HG03354 (cell line): Measurements from ENCODE around the gene WSCD2.

ENCODE experiments used
- ATAC-seq: cut with Tn5 transposase; IDR thresholded peaks from one replicate; pipeline ENCODE4 v1.9.1; 2021; ENCODE audit warnings: mild to moderate bottlenecking; ENCODE audit not compliant: unreplicated experiment, poor library complexity, severe bottlenecking

WSCD2 gene

DNA sequence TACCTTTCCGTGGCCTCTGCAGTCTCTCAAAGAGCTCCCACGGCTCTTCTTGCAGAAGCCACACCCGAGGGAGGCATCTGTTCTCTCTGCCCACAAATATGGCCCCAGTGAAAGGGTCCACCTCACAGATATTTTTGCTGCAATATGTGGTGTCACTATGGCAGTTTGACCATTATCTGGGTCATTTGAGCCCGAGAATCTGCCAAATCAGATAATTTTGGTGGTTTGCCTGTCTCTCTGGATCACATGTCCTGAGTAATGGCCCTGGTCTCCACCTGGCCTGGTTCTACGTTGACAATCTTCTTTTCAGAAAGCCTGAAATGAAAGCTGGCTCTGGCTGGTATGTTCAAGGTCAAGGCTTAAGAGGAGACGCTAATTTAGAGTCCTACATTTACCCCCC, 5.7 kb upstream of the WSCD2 start:
- ATAC-seq = no peak

DNA sequence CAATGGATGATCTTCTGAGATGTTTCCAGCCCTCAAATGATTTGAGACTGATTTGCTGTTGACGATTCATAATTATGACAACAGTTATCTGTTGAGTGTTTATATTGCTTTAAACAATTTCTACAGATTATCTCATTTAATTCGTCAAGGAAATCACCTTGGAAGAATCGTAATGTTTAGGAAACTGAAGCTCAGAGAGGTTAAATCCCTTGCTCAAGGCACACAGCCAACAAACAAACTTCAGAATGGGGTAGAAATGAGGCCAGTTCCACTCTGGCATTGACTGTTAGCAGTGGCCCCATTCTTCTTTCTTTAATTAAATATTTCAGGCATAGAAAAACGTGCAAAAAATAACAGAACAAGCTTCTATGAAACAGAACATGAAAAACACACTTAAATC, 4.0 kb upstream of the WSCD2 start:
- ATAC-seq = no peak

DNA sequence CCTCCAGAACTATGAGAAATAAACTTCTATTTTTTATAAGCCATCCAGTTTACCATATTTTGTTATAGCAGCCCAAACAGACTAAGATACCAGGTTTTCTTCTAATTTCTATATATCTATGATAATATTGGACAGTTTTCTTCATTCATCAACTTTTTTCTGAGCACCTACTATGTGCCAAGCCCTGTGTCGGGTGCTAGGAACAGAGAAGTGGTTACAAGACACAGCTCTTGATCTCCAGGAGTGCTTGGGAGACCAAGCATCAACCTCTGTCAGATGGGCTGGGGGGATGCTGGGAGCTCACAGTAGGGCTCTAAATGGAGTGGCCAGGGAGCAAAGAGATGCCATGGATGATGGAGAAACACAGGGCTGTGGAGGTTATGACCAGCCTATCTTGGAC, 2.9 kb upstream of the WSCD2 start:
- no peak for ATAC-seq

DNA sequence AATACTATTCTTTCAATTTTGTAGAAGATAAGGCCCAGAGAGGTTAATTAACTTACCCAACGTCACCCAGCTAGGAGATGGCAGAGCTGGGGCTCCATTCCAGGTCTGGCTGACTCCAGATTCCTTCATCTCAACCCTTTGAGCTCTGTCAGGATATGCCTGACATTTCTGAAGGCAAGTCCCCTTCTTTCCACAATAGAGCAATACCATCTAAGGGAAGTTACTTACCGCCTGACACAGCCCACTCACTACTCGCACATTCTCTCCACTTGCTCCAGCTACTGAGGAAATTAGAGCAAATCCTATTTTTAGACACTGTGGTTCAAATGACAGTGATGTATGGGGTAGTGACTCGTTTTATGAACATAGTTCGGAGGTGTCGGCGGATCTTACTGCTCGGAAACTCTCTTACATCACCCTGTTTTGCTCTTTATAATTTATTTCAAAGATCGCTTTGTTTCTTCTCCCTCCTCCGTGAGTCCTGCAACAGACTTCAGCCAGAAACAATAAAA, 2.0 kb upstream of the WSCD2 start:
- ATAC-seq = no peak

DNA sequence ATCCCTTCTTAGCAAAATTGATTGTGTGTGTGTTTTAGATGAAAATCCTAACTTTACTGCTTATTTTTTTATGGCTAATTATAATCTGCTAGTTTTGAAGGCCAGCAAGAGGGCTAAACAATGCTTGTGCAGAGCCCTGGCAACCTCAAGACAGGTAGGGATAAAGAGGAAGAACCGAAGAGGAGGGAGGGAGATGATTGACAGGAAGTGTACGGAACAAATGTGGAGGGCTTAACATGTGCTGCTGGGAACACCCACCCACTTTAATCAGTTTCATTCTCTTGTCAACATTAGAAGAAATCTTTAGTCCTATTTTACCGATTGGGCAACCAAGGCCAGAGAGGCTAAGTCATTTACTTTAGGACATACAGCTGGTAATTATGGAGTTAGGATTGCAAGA, 1.4 kb upstream of the WSCD2 start:
- ATAC-seq = no peak

DNA sequence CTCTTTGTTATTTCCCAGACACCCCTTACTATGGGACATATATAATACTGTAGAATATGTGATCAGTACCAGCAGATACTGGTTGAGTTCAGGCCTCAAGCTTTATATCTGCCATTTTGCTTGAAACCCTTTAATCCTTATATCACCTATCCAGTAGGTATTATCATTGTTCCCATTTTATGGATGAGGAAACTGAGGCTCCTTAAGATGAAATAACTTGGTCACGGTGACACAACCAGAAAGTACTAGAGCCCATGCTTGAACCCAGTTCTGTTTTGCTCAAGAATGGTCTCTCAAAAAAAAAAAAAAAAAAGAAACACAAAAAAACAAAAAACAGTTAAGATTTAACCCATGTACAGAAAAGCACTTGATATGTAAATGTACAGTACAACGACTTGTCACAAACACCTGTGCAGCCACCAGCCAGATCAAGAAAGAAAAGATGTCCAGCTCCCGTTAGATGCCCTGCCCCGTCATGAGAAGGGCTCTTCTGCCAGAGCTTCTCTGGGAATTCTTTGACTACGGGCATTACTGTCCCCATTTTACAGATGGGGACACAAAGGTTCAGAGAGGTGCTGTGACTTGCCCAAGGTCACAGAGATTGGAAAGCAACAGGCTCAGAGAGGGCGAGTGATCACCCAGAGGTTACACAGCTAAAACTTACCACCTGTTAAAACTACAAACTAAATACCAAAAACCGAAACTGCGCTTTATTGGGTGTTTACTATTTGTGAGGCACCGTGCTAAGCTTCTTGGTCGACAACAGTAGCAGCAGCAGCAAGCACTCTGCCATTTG, 669 bp upstream of the WSCD2 start:
- ATAC-seq = no peak

DNA sequence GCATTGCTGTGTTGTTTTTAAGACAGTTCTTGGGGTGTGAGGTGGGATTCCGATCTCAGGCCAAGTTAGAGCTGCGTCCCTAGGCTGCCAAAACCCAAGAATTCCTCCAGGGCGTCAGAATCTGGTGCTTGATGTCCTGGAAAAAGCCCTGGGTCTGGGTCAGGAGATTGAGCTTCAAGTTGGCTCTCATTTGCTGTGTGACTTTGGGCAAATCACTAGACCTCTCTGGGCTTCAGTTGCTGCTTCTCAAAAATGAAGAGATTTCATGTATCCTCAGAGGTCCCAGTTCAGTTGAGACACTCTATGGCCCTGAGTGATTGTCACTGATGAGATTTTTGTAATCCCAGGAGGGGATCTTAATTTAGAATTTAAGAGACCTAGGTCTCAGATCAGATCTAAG, 1.9 kb downstream of the WSCD2 start:
- no peak for ATAC-seq

DNA sequence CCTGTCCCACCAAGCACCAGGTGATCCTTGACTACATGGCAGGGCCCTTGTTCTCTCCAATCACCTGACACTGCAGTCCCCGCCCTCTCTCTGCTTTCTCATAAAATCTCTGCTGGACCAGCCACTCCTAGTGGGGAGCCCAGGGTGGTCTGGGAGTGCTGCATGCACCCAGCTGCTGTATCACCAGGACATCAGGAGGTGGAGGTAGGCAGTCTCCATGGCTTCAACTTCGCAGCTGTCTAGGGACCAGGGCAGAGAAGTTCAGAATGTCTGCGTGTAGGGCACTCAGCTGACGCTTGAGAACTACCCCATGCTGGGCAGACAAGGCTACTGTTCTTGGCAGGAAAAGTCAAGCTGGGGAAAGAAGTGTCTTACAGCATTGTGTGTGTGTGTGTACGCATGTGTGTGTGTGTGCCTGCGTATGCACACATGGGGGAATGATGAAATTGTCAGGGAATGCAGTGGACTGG, 2.6 kb downstream of the WSCD2 start:
- ATAC-seq = no peak

DNA sequence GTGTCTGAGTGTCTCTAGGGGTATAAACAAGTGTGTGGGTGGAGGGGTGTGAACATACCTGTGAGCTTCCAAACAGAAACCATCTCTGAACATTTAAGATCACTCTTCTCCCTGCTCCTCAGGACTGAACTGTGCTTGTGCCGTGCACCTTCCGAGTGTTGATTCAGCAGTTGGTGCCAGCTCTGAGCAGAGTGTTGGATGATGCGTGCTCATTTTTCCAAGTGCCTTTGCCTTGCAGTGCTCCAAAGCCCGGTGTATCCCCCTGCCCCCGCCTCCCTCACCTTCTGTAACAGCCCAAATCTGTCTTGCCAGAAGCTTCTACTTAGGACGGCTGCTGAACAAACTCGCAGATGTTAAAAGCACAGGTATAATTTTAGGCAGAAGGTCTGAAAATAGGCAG, 4.4 kb downstream of the WSCD2 start:
- no peak for ATAC-seq

DNA sequence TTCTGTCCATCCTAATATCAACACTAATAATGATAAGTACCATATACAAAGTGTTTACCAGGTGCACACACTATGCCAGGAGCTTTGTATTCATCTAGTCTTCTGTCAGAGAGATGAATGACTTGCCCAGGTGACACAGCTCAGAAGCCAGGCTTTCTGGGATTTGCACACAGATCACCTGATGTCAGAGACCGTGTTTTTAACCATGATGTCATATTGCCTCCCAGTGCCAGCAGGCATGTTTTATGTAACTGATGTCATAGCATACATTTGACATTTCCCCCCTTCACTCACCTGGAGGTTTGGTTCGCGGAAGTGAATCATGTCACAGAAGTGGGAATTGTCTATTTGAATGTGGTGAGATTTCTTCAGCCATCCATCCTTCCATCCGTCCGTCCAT, 5.7 kb downstream of the WSCD2 start:
- ATAC-seq = no peak

DNA sequence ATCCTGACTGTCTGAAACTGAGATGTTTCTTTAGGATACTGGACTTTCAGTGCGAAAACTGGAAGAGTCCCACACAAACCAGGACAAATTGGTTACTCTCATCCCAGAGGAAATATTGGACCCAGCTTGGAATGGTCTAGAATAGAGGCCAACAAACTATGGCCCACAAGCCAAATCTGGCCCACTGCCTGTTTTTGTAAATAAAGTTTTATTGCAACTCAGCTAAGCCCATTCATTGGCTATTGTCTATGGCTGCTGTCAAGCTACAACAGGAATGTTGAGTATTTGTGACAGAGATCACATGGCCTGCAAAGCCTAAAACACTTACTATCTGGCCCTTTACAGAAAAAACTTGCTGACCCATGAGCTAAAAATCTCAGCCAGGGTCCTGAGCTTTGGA, 6.5 kb downstream of the WSCD2 start:
- no peak for ATAC-seq

DNA sequence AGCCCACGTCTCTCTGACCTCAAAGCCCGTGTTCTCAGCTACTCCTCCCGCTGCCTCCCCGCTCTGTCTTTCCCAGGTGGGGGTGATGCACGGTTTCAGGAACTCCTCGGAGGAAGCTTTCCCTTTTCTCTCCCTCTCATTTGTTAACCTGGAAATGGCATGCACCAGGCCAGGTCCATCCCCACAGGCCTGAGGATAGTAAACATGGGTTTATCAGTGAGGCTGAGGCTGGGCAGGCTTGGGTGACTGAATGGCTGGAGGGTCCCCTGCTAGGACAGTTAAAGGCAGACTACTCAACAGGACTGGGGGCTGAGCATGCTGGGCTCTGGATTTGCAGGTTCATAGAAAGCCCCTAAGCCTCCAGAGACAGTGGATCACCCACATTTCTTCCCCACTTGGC, 7.6 kb downstream of the WSCD2 start:
- no peak for ATAC-seq

DNA sequence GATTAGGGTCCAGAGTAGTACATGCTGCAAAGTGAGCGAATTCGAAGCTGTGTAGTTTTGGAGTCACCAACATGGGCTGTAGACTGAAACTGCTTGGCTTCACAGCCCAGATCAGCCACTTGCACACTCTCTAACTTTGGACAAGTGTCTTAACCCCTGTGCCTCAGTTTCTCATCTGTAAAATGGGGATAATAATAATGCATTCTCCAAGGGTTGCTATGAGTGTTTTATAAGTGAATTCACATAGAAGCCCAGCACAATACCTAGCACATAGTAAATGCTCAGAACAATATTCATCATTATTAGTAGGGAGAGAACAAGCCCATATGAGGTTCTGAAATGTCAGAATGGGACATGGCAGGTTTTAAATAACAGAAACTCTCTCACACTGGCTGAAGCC, 10.4 kb downstream of the WSCD2 start:
- no peak for ATAC-seq

DNA sequence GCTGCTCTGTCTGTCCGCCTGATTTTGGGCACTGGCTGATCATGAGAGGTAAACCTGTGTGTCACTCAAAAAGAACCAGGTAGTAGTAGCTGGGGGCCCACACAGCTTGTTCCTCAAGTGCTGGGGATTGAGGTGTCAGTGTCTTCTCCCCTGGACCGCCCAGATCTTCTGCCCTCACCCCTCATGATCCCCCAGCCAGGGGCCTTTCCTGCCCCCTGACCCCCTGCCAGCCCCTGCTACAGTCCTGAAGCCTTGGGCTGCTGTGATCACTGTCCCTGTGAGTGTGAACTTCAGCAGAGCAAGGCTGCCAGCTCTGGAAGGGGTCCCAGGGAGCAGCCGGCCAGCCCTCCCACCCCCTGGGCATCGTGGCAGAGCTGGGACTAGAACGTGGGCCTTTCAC, 11.4 kb downstream of the WSCD2 start:
- no peak for ATAC-seq

DNA sequence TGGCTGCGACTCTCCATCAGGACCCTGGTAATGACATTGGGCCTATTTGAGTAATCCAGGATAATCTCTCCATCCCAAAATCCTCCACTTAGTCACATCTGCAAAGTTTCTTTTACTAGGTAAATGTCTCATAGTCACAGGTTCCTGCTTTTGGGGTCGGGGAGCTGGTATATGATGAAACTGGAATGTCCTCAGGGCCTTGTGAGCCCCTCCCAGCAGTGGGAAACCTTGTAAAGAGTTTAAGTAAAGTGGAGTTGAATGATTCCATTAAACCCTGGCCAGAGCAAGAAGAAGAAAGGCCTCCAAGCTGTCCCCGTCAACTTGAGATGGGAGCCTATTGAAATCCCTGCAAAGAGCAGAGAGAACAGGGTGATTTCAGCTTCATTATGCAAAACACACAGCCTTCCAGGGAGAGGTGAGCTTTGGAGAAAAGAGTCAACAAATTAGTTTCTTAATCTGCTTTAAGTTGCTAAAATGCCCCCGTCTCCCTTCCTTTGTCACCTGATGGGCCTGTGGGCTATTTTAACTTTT, 12.6 kb downstream of the WSCD2 start:
- no peak for ATAC-seq

DNA sequence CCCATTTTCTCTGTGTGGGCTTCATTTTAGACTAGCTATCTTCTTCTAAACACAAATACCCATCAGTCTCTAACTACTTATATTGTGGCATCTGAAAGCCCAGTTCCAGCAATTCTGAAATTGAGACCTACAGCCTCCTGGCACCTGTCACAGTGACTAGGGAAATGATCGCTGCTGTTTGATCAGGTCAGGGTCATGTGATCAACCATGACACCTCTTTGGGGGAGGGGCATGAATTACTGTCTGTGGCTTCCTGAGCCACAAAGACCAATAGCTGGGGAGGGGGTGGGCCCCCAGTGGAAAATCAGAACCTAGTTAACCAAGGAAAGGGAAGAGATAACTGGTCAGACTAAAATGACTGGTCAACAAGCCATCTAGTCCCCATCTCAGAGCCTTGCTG, 14.1 kb downstream of the WSCD2 start:
- ATAC-seq = no peak

DNA sequence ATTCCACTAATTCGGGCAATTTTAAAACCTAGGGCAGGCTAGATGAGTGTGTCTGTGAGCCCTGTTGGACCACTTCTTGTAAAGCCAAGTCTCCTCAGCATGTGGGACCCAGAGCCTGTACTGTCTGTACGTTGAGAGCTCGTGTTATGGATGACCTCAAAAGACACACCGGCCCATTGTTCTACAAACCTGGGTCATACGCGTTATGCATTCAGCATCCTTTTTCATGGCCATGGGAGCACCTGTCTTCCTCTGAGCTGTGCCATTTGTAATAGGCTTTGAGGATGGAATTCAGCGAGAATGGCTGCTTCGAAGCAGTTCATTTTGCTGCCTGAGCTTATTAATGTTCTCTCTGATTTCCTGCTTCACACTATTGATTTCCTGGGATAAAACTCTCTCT, 15.0 kb downstream of the WSCD2 start:
- ATAC-seq = no peak

DNA sequence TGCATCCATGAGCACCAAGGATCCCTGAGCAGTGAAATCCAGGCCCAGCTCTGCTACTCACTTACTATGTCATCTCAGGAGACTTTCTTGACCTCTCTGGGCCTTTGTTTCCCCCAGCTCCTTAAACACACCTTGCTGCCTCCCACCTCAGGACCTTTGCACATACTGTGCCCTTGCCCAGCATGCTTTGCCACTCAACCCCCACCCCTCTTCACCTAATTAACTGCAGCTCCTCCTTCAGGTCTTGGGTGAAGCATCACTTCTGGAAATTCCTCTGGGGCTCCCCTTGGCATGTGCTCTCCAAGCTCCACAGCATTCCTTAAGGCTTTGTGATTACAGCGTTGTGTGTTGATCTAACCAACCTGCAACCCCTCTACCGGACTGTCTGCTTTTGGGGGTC, 15.9 kb downstream of the WSCD2 start:
- no peak for ATAC-seq

DNA sequence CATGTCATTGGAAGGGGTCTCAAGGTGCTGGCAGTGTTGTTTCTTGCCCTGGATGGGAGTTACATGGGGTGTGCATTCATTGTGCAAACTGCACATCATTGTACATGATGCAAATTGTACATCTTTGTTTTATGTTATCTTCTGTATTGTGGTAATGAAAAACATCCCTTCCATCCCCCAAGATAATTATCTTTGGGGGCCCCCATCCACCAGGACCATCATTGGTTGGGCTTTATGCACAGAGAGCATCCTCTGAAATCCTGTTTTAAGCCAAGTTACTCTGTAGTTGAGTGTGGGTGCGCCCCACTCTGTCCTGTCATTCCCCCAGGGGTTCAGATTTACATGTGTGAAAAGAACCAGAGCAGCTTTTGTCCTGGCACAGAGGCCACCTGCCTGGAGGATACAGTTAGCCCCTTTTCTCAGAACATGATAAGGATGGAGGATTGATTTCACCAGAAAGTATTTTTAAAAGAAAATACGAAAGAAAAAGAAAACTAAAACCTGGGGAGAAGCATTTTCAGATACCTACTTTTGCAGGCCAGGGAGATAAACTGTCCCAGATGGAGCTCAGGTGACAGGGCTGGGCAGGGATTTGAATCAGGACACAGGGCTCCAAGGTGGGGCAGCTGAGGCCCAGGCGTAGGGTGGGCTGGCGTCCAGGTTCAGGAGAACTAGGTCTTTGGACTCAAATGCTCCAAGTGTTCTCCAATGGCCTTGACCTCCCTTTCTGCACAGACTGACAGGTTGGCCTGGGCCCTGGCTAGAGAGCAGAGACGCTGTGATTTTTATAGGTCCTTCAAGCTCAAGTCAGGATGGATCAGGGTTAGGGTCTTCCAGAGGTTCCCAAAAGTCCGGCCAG, 17.2 kb downstream of the WSCD2 start:
- no peak for ATAC-seq

DNA sequence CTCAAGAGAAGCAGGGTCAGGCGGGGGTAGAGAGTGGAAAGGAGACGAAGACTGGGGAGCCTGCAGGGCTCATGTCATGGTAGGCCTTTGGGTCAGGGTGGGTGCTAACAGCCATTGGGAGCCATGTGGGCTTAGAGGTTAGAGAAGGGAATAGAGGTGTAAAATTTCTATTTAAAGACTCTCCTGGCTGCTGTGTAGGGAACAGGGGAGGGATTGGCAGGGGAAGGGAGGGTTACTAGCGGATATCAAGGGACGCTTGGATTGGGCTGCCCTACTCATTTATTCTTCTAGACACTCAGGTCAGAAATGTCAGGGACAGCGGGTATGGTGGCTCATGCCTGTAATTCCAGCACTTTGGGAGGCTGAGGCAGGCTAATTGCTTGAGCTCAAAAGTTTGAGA, 18.2 kb downstream of the WSCD2 start:
- ATAC-seq = no peak
